Activated CD4-positive, alpha-beta T cell treated with anti-CD3 and anti-CD28 coated beads, Interleukin-2, amount 50 U/mL, for 1 hour (primary cell): Measurements from ENCODE around the gene C16orf74.

Experiments used
- DNase-seq: peaks from one replicate; pipeline ENCODE4 v3.0.0-alpha.2; 2020

C16orf74 gene

DNA sequence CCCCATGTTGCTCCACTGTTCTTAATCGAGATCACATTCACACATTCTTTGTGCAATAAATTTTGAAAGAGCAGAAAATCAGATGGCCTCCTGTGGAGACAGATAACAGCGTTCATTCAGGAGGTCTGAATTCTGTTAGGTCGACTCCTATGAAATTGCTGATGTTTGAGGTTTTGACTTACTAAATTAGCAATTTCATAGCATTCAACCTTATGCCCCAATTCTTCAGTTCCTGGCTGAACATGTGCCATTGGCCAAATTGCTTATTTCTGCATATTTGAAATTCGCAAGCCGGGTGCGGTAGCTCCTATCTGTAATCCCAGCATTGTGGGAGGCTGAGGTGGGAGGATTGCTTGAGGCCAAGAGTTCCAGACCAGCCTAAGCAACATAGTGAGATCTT is 22.1 kb upstream of the C16orf74 start:
- no peak for DNase-seq

DNA sequence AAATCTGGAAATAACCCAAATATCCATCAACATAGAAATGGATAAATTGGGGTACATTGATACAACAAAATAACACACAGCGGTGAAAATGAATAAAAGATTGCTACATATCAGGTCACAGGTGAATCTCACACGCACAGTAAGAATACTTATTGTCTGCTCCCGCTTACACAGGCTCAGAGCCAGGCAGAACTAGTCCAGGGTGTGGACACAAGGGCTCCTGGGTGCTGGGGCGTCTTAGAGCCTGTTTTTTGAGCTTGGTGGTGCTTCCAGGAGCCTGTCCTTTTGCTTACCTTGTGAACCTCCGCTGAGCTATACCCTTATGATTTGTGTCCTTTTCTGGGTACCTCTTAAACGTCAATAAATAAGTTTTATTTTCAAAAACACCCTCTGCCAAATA is 19.8 kb upstream of the C16orf74 start:
- no peak for DNase-seq

DNA sequence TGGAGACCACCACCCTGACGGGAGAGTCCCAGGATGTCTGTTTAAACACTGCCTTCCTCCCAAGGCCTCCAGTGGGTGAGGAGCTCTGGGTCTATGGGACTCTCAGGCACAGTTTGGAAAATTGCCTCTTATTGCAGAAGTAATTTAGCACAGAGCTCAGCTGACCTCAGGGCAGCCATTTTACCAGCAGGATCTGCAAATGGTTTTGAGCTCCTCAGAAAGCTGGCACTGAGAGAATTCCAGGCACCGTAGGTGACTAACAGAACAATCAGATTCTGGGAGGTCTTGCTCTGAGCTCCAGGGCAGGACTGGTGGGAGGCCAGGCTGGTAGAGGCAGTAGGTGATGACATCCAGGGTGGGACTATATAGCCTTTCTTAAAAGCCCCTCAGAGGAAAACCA is 17.3 kb upstream of the C16orf74 start:
- no peak for DNase-seq

DNA sequence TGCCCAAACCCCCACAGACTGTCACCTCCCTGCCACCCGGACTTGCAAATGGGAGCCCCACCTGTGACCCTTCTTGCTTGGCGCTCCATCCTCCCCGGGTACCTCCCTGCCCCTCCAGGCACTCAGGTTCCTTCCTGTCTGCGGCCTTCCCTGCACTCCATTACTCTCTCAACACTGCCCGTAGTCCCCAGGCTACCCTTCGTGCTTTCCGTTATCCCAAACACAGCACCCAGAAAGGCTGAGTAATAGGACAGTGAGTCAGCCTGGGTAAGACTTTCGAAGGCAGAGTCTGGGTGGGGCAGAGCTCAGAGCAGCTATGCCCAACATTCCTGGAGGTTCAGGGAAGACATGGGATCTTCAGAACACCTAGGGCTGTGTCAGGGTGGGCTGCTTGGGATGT is 16.6 kb upstream of the C16orf74 start:
- DNase-seq = no peak

DNA sequence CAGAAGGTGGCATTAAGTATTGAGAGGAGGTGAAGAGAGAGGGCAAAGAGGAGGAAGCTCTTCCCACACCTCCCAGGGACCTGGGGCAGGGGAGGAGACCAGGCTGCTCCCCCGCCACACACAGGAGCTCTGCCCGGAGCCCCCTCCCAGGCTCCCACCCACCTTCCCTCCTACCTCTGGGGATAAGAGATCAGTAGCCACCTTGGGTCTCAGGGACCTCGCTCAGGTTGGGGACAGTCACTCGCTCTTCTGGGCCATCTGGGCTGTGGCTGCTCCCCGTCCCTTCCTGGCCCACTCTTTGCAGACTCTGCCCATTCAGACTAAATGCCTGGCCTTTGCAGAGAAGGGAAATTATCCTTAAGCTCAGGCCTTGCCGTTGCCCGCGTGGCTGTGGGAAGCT is 14.9 kb upstream of the C16orf74 start:
- no peak for DNase-seq

DNA sequence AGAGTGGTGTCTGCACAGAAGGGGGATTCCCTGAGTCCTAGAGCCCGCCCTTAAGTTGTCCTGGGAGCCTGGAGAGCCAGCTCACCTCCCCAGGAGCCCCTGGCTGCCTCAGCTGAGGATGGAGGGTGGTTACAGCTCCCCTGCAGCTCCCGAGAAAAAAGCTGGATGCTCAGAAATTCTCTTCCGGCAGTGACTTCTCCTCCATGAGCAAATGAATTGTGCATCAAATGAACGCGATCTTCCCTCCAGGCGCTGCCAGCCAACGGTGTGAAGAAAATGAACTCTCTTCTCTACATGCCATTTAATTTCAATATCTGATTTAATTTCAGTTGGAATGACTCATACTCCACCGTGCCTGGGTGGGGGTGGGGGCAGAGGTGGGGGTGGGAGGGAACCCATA is 14.3 kb upstream of the C16orf74 start:
- no peak for DNase-seq

DNA sequence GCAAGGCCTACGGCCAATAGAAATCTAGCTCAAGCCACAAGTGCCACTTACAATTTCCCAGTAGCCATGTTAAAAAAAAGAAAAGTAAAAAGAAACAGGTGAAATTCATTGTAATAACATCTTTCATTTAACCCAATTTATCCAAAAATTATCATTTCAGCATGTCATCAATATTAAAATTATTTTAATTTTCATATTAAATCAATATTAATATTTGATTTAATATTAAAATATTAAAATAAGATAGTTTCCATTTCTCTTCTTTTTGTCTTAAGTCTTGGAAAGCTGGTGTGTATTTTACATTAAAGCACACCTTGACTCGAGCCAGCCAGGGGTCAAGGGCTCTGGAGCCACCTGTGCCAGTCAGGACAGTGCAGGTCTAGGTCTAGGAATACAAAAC is 12.7 kb upstream of the C16orf74 start:
- DNase-seq = no peak

DNA sequence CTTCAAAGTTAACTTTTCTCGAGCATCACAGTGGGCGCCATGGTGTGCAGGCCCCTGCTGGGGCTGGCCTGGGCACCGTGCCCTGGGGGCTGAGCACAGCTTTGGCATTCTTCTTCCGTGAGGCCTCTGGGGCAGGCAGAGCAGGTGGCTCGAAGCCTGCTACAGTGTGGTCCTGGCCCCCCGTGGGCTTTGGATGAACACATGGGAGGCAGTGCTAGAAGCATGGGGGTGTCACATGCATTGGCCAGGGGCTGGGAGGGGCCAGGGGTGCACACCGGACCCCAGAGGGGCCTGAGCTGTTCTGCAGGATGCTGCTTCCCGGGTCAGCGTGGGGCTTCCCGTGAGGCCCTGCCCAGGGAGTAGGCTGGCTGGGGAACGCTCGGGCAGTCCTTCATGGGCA is 12.1 kb upstream of the C16orf74 start:
- DNase-seq = no peak

DNA sequence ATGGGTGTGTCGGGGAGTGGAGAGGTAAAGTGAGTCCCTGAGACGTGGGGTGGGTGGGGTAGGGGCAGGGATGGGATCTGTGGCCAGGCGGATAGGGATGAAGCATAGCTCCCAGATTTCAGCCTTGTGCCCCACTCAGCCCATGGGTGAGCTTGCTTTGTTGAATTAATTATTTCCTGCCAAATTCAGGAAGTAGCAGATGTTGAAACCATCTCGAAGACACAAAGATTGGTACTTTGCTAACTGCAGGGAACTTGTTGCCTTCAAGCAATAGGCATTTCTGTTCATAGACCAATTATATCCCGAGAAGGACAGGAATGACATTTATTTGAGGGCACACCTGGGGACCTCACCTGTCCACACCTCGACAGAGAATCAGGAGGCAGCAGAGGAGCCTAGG is 11.0 kb upstream of the C16orf74 start:
- no peak for DNase-seq

DNA sequence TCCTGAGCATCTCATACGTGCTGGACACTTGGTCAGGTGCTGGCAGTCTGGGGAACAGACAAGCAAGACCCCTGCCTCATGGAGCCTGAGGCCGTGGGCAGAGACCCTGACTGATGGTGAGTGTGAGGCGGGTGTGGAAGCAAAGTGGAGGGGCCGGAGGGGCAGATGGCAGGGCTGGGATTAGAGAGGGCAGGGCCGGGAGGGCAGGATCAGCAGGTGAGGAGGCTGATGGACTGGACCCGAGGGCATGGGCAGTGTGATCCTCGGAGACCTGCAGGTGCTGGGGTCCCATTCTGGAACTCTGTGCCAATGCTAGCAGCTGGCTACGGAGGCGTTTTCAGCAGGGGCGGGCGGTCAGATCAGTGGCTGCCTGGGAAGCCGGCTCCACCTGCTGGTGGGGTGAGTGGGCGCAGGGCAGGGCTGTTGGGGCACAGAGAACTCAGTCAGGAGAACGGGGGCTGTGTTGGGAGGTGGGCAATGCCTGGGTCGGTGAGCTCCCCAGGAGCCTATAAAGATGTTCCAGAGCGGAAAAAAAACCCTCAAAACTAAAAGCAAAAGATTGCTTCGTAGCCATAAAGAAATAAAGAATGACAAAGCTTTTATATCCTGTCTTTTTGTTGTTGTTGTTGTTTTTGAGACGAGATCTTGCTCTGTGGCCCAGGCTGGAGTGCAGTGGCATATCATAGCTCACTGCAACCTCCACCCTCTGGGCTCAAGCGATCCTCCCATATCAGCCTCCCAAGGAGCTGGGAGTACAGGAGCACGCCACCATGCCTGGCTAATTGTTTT is 8.9 kb upstream of the C16orf74 start:
- peak; percentile 23 for DNase-seq

DNA sequence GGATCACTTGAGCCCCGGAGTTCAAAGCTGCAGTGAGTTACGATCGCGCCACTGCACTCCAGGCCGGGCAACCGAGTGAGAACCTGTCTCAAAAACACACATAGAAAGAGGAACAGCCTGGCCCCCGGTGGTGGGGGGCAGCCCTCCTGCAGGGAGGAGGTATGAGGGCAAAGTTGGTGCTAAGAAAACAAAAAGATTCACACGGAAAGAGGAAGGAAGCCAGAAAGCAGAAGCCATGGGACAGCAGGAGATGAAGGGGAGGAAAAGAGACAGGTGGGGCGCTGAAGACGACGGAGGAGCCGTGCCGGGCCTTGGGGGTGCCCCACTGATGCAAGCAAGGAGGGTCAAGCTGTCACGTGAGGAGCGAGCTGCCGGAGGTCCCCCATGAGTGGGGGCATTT is 8.2 kb upstream of the C16orf74 start:
- no peak for DNase-seq

DNA sequence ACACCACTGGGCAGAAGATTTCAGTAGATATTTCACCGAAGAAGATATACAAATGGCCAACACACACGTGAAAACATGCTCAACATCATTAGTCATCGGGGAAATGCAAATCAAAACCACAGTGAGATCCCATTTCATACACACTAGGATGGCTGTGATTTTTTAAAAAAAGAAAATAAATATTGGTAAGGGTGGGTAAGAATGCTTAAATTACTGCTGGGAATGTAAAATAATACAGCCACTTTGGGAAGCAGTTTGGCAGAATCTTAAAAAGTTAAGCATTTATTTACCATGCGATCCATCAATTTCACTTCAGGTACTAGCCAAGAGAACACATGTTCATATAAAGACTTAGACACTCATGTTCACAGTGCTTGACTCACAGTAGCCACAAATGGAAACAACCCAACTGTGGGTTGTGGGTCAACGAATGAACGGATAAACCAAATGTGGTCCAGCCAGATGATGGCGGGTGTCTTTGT is 6.5 kb upstream of the C16orf74 start:
- DNase-seq = no peak

DNA sequence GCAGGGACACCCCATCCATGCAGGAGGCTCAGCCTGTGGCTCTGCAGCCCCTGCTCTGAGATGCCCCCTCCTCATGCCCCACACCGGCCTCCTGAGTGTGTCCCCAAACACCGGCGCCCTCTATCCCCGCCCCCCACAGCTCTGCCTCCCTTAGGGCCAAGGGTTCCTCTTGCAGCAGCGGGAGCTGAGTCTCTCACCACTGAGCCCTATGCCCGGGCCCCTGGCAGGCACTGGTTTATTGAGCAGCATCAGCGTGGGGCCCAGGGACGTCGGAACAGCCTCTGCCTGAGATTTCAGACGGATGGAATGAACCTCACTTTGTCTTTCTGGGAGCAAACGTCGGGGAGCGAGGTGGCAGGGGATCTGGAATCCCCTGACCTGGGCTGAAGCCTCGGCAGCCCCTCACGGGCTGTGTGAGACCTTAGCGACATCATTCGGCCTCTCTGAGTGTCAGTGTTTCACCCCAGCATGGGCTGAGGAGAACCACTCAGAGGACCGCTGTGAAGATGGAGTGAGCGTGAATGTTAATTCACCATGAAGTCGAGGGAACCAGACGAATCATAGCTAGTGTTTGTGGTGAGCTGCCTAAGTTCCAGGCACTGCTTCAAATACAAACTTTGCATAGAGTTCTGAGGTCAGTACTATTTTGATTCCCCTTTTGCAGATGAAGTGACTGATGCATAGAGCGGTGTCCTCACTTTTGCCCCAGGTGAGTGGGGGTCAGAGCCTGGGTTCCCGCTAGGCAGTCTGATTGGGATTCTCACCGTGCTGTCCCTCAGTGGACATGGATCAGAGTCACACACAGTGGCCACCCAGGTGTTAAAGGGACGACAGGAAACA is 5.3 kb upstream of the C16orf74 start:
- DNase-seq = no peak

DNA sequence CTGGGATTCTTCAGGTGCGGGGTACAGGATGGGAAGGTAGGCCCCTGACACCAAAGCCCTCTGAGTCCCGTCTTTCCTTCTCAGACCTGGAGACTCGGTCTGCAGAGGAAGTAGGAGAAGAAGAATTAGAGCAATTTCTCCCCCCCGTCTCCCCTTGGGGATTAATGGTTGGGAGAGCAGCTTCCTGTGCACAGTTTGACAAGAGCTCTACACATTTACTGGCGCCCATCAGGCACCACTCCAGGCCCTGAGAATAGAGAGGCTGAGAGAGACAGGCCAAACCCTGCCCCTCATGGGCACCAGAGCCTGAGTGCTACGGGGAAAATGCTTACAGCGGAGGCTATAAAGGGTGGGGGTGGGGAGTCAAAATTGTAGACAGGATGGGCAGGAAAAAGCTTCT is 3.5 kb upstream of the C16orf74 start:
- DNase-seq = no peak

DNA sequence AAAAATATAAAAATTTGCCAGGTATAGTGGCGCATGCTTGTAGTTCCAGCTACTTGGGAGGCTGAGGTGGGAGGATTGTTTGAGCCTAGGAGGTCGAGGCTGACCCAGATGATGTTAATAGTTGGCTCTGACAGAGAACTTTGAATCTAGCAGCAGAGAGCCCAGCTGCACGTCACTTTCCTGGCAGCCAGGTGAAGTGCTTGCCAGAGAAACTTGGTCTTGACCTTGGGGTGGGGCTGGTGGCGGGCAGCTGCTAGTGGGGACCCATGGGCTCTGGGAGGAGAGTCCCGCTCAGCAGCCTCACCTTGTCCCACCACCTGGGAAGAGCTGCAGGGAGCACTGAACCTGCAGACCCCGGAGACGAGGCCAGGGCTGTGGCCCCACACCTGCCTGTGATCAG is 3.1 kb upstream of the C16orf74 start:
- no peak for DNase-seq

DNA sequence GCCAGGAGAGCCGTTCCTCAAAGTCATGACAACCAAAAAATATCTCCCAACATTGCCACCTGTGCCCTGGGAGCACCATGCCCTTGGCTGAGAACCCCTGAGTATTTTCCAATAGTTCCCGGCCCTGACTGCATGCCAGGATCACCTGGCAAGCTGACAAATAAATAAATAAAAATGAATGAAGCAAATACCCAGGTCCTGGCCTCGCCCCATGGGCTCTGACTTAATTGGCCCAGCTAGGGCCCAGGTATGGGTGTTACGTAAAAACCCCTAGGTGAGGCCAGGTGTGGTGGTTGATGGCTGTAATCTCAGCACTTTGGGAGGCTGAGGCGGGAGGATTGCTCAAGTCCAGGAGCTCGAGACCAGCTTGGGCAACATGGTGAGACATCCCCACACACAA is 2.7 kb upstream of the C16orf74 start:
- no peak for DNase-seq

DNA sequence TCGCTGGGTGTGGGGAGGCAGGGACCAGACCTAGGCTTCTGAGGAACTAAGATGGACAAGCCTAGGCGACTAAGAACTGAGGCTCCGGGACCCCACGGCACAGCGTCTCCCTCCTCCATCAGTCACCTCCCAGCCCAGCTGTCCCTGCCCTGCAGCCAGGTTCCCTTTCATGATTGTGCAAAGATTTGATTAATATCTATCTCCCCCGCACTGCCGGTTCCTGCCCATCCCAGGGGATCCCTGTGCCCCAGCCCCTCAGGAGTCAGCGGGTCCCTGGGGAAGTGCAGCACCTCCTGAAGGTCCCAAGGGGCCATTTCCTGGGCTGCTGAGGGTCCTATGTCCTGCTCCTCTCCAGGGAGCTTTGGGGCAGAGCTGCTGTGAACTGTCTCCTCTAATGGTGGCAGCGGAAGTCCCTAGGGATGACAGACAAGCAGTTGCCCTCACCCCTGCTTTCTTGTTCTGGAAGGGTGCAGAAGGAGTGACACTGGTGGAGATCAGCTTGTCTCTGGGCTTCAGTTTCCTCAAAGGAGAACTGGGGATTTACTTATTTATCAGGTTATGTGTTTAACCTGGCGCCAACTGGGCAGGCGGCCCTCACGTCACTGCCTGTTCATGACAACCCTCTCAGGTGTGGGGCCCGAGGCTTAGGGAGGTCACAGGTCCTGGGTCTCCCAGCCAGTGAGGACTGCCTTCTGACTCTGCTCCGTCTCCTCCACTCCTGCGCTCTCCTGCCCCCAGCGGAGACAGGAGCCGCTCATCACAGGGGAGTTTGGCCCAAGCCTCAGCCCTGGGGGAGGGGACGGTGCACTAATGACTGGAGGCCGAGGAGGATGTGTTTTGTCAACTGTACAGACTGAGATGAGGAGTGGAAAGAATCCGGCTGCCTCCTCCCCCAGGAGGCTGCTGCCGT is 1.9 kb upstream of the C16orf74 start:
- no peak for DNase-seq

DNA sequence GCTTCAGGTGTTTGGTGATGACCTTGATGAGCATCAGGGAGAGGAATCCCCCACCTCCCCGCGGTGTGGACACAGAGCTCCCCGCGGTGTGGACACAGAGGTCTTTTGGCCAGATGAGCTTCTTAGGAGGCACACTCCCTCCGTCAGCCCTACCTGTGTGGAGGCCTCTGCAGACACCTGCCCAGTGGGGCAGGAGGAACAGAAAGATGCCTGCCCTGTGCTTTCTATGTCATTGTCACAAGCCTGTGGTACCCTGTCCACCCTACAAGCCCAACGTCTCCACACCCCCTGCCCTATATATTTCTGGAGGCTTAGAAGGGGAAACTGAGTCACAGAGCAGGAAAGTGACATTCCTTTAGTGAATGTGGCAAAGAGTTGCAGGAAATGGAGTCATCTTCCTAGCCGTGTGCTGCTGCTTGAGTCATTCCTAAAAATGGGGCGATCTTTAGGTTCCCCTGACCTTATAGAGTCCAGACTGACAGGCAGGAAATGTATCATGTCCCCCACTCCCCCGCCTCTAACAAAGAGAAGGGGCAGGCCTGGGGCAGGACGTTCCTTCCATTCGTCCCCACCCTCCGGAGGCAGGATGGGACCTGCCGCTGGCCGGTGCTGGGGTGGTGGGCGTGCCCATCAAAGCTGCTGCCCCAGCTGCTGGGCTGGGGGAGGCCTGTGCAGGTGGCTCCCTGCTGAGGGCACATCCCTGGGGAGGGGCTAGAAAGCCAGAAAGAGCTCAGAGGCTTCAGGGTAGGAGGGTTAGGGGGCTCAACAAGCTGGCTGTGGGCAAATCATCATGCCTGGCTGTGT is 1.0 kb upstream of the C16orf74 start:
- no peak for DNase-seq

DNA sequence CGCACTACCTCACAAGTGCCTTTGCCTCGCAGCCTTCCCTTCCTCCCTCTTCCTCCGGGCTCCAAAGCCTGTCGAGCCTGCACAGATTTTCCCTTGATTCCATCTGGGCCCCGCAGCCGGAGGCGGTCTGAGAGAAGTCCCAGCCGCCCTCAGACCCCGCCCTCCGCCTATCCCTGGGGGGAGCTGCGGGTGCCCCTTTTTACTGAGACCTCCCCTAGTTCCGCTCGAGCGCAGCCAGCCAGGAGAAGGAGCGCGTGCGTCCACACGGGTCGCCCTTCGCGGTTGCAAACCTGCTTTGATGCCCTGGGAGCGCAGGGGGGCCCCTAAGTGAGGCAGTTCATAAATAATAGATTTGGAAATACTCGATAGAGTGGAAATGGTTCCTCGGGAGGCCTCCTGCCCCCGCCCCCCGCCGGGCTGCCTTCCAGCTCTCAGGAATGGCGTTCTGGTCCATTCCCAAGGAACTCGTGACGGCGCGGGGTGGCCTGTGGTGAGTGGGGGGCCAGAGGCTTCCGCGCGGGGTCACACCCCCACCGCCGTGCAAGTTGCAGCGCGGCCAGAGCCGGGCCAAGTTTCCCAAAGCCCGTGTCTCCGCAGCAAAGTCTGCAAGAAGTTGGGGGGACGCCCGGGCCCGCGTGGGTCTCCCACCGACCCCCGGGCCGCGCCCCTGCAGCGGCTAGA is 610 bp downstream of the C16orf74 start:
- peak; percentile 9 for DNase-seq

DNA sequence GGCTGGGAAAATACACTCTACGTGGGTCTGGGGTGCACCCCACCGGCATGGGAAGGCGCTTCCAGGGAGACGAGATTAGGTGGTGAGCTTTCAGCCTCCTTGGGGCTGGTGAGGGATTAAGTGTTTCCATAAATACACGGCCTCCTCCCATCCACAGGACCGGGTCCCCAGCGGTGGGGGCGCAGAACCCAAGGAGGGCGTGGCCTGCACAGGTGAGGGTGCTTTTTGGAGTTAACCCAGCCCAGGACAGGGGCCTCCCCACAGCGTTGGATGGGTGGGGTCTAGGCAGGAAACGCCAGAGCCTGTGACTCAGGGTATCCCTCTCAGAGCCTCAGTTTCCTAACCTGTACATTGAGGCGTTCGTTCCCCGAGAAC is 1.1 kb downstream of the C16orf74 start:
- no peak for DNase-seq

DNA sequence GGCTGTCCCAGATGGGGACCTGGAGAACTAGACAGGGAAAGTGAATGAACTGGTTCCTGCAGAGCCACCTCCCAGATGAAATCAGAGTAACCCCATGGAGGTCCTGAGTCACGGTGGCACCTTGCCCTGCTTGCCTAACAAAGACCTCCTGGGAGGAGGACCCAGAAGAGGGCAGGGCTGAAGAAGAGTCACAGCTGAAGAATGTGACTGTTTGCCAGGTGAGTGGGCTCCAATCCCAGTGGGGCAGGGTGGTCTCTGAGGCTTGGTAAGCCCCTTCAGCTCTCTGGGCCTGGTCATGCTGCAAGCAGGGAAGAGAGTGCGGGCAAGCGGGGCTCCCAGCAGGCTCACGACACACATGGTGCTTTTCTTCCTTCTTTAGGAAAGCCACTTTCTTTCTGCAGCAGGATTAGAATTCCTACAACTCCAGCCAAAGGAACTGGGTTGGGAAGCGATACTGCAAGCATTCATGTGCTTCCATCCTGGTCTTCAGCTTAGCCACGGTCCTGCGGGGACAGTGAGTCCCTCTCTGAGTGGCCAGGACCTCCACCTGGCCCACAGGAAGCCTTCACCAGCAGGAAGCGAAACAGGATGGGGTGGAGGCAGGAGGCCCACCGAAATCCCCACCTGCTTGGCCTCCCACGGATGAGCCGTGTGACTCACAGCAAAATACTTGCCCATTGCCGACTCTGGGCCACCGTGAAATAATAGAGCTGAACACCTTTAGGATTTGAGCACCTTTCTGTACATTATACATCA is 4.3 kb downstream of the C16orf74 start:
- DNase-seq = no peak
